Vagina (tissue), 2 donors: Measurements from ENCODE around the gene ROR2.

Experiments used
- CTCF ChIP-seq, 3 experiments: fragments of 450-650 bp in 2 of 3; fragments of 200-600 bp in 1 of 3; sonication (generic) in 1 of 3; IDR thresholded peaks; one replicate each; pipeline ENCODE4 v1.5.1; 2017 to 2019; ENCODE audit warnings: antibody characterized with exemption in 3 of 3, mild to moderate bottlenecking in 2 of 3, moderate library complexity in 2 of 3
- POLR2A ChIP-seq, 2 donors: fragments of 450-650 bp; IDR thresholded peaks; one replicate each; pipeline ENCODE4 v1.6.1; 2017; ENCODE audit warnings: antibody characterized with exemption in 2 of 2, mild to moderate bottlenecking in 2 of 2, moderate library complexity in 2 of 2

GRCh38 chr9:91771027-91771426 is 179.0 kb downstream of the ROR2 start:
- TF ChIP-seq CTCF (IDR thresholded peaks at IDR 0.05) = peak in 1 of 3 experiments; percentile 18
- no peak for TF ChIP-seq POLR2A (IDR thresholded peaks at IDR 0.05)
